Fibroblast of villous mesenchyme (primary cell): ENCODE measurements around the gene OR52I1. TPM values are rescaled to one million over a fixed set of nuclear protein-coding genes. Genes with fewer than 3 reads are reported as not detected.

Experiments
- DNase-seq: peaks from one replicate; pipeline ENCODE4 v3.0.0-alpha.2; 2010; ENCODE audit warnings: low read depth
- H3K4me3 ChIP-seq: 2 replicates; pipeline ENCODE4 v1.5.1; 2011; ENCODE audit warnings: low read depth, mild to moderate bottlenecking, low read length
- CTCF ChIP-seq: IDR thresholded peaks from 2 replicates; pipeline ENCODE4 v1.5.1; 2012; ENCODE audit warnings: low read depth, mild to moderate bottlenecking, low read length; ENCODE audit not compliant: insufficient read depth
- total RNA-seq: library from RNA; depleted of rRNA; stranded (reverse); fragments of >200 nt; gene quantifications from 2 replicates; pipeline ENCODE4 v1.2.3, GENCODE V29; 2012

Gene OR52I1
- total RNA-seq, 1 donor, result under 0.01 TPM

GRCh38 chr11:4636962-4637661 is 43.3 kb downstream of the OR52I1 start, which contains the start of gene OR51D1:
Gene OR51D1, plus strand, starts transcription at chr11:4637477. Its CDS starts 2,314 bp downstream, at chr11:4639791.
- peak within 1 kb of the TSS; percentile 21 for H3K4me3 ChIP-seq
- TF ChIP-seq CTCF, result peak; percentile 93
- peak; percentile 67 for DNase-seq

GRCh38 chr11:4637662-4638047 is 43.8 kb downstream of the OR52I1 start:
- TF ChIP-seq CTCF, result no peak

GRCh38 chr11:4639931-4640330 is 46.1 kb downstream of the OR52I1 start:
- TF ChIP-seq CTCF, result no peak
- no peak for DNase-seq
- no peak overlapping the region for H3K4me3 ChIP-seq

More at GRCh38 chr11:4637662-4638047, 43.8 kb downstream of the OR52I1 start:
- no peak for DNase-seq
- H3K4me3 ChIP-seq, result no peak overlapping the region

- no peak for DNase-seq
- no peak for TF ChIP-seq CTCF
Observed at GRCh38 chr11:4641501-4641900, 47.7 kb downstream of the OR52I1 start.

GRCh38 chr11:4642043-4642442 is 48.2 kb downstream of the OR52I1 start:
- no peak for DNase-seq
- TF ChIP-seq CTCF, result no peak
- no peak overlapping the region for H3K4me3 ChIP-seq

More at GRCh38 chr11:4641501-4641900, 47.7 kb downstream of the OR52I1 start:
- H3K4me3 ChIP-seq, result no peak overlapping the region

GRCh38 chr11:4643076-4643475 is 49.2 kb downstream of the OR52I1 start:
- no peak for TF ChIP-seq CTCF
- DNase-seq, result peak; percentile 12
- no peak overlapping the region for H3K4me3 ChIP-seq

GRCh38 chr11:4643682-4644081 is 49.8 kb downstream of the OR52I1 start, which contains the start of gene OR51E1:
Gene OR51E1, plus strand, starts transcription at chr11:4643982. Its CDS starts 8,545 bp downstream, at chr11:4652527.
- DNase-seq, result no peak
- no peak within 1 kb of the TSS for H3K4me3 ChIP-seq
- TF ChIP-seq CTCF, result no peak
